ENCODE results near the gene SLC25A48.

The SLC25A48 gene

DNA sequence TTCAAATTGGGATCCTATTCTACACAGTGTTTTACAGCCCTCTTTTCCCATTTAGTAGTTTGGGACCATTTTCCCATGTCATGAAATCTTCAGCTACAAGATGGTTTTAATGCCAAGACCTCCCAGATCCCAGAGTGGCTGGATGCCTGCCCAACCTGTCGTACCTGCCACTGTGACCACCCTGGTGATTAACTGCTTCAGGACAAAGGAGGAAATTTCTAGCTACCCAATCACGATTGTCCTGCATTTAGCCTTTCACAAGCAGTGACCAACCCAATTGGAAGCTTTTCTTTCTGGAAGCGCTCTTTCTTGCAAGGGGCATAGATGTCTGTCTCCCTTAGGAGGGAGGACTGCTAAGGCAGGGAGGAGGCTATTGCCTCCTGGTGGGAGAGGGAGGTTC lies 47.4 kb downstream of the SLC25A48 start:
- no peak for DNase-seq (ENCODE audit: low spot score)

DNA sequence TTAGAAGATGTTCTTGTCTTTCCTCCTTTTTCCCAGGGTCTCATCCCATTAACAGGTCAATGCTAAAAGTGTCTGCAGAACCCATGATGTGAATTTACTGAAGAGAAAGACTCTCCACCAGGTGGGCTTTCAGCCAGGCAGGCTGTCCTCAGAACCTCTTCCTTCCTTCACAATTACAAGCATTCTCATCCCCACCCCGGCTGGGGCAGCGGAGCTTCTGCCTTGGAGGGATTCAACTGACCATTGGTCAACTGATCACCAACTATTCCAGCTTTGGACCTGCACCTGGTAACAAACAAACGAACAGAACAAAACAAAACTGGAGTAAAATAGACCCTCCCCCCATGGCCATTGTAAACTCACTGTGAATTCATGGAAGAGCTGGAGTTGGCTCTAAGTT lies 48.6 kb downstream of the SLC25A48 start:
- no peak for DNase-seq (ENCODE audit: low spot score)

DNA sequence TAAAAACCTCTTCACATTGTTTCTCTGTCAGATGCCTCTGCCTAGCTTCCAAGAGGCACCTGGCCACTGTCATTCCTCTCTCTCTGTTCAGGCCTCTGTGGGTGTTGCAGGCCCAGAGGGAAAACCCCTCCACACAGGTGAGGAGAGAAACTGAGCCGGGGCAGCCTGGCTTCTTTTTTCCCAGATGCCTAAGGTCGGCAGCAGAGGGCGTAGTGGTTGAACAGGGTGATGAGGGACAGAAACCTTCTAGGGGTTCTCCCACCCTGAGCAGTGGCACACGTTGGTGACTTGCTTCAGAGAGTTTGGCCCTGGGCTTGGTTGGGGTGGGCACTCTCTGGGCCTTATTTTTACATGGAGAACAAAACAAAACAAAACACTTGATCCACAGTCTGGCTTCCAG lies 49.0 kb downstream of the SLC25A48 start:
- DNase-seq (ENCODE audit: low spot score), result no peak

DNA sequence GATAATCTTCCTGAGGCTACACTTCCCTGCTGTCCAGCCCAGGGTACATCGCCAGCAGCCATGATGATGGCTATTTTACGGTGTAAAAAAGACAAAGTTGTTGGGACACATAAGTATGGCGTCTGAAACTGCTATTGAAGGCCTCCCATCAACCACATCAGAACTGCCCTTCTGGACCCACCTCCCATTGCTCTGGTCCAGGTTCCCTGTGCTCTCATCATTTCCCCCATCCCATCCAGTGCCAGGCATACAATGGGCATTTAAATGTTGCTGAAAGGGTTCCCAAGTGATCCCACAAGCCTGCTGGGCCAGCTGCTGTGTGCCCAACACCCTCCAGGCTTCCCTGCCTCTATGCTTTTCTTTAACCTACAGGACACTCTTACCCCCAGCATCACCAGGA lies 50.6 kb downstream of the SLC25A48 start:
- DNase-seq (ENCODE audit: low spot score), result no peak

- DNase-seq (ENCODE audit: low spot score), result no peak
Observed at GRCh38 chr5:135886136-135886535, 51.7 kb downstream of the SLC25A48 start.

DNA sequence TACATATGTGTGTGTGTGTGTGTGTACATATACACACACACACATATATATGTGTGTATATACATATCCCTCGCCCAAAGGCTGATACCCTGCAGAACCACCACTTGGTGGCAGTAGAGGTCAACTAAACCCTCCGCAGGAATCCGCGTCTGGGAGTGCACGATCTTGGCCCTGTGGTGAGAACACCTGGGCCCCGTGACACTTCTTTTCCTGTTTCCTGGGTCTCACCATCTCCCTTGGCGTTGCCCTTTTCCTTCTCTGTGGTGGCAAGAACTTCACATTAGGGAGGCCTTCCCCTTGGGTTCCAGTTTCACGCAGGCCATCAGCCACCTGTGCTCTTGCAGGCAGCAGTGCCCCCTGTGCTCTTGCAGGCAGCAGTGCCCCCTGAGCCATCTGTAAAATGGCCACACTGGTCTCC lies 53.0 kb downstream of the SLC25A48 start:
- DNase-seq (ENCODE audit: low spot score), result peak; percentile 80

GRCh38 chr5:135887881-135888614 lies 53.6 kb downstream of the SLC25A48 start:
- peak; percentile 72 for DNase-seq (ENCODE audit: low spot score)

- DNase-seq (ENCODE audit: low spot score), result no peak
Observed at GRCh38 chr5:135890296-135890695, 55.8 kb downstream of the SLC25A48 start.

DNA sequence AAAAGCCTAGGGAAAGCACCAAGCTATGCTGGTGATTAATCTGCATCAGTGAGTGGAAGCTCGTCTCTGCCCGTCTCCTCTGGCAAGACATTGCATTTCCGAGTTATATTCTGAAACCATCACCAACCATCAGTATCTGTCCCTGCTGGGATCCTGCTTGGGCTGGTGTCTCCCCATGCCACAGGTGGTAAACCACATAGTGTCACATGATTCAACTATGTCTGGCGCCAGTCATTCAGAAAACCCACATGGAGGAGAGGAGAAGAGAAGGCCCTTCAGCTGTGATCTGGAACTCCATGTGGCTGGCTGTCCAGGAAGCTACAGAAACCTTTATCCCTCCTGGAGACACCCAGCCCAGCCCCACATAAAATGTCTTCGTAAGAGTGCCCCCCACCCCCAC lies 56.4 kb downstream of the SLC25A48 start:
- no peak for DNase-seq (ENCODE audit: low spot score)

DNA sequence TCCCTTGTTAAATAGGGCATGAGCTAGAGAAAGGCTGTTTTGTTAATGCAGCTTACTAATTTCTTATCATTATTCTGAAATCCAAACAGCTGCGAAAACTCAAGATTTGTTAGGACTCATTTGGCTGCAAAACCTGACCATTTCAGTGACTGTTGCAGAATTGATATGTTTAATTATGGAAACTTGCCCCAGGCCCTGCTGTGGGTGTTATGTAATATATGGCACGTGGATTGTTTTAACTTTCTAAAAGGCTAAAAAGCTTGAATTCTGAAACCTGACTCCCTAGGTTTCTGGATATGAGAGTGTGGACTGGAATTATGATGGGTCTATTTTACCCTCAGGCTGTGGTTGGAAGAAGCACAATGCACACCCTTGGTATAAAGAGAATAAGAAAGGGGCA lies 56.8 kb downstream of the SLC25A48 start:
- no peak for DNase-seq (ENCODE audit: low spot score)

DNA sequence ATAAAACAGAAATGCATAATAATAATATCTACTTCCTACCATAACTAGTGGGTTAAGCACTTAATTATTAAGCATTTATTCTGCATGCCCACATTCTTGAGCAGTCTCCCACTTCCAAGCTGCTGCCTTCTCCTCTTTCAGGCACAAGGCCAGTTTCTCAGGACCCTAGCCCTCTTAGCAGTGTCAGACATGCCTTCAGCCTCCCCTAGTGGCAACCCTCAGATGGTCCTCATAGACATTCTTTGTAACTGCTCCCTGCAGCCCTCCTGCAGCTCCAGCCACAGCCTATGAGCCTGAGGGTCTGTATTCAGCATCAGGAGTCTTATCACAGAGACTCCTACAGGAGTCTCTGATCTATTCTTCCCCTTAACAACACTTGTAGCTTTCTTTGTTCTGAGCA lies 57.3 kb downstream of the SLC25A48 start:
- DNase-seq (ENCODE audit: low spot score), result no peak

DNA sequence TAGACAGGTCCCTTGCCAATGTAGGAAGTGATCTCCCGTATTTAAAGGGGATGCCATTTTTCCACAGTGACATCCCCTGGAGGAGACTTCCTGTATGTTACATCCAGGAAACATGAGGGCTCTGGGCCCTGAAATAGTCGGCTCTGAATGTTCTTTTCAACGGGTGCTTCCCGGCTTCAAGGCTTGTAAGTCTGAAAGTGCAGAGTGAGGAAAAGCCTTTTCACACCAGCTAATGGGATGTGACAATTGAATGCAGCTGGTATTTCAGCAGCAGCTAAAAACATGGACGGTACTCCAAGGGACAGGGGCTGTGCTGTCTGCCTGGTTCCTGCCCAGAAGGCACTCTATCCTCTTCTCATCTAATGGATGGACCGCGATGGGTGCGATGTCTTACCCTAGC lies 59.8 kb downstream of the SLC25A48 start:
- no peak for DNase-seq (ENCODE audit: low spot score)

GRCh38 chr5:135894789-135895188 lies 60.3 kb downstream of the SLC25A48 start:
- DNase-seq (ENCODE audit: low spot score), result no peak

- DNase-seq (ENCODE audit: low spot score), result no peak
Observed at GRCh38 chr5:135895474-135896006, 61.1 kb downstream of the SLC25A48 start, which contains the start of gene IL9. TSS of gene IL9 (minus strand) at chr5:135895841. CDS start at chr5:135895816, 25 bp downstream.

DNA sequence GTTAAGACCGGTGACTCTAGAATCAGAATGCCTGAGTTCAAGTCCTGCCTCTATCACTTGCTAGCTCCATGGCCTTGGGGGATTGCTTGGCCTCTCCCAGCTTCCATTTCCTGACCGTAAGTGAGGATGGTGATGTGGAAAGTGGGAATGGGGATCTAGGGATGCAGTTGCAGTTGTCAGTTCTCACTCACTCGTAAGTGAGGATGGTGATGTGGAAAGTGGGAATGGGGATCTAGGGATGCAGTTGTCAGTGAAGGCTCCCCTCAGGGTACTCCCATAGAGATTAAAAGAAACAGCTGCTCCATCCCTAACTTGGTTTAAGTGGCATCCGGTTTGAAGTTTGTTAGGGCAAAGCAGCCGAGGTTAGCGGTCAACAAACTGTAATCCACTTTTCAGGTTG lies 64.2 kb downstream of the SLC25A48 start:
- no peak for DNase-seq (ENCODE audit: low spot score)

GRCh38 chr5:135900276-135900675 lies 65.8 kb downstream of the SLC25A48 start:
- no peak for DNase-seq (ENCODE audit: low spot score)

- no peak for DNase-seq (ENCODE audit: low spot score)
Observed at GRCh38 chr5:135901633-135902032, 67.2 kb downstream of the SLC25A48 start.

DNA sequence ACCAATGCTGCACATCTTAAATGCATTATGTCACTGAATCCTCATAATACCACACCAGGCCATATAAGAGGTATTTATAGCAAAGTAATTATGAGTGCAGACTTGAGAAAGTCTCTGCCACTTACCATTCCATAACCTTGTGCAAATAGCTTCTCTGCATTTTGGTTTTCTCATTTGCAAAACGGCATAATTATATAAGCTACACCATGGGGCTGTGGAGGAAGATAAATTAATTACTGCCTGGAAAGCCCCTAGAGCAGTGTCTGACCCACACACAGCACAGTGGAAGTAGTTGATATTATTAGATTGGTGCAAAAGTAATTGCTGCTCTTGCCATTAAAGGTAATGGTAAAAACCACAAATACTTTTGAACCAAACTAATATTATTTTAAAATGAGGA lies 70.7 kb downstream of the SLC25A48 start:
- no peak for DNase-seq (ENCODE audit: low spot score)

DNA sequence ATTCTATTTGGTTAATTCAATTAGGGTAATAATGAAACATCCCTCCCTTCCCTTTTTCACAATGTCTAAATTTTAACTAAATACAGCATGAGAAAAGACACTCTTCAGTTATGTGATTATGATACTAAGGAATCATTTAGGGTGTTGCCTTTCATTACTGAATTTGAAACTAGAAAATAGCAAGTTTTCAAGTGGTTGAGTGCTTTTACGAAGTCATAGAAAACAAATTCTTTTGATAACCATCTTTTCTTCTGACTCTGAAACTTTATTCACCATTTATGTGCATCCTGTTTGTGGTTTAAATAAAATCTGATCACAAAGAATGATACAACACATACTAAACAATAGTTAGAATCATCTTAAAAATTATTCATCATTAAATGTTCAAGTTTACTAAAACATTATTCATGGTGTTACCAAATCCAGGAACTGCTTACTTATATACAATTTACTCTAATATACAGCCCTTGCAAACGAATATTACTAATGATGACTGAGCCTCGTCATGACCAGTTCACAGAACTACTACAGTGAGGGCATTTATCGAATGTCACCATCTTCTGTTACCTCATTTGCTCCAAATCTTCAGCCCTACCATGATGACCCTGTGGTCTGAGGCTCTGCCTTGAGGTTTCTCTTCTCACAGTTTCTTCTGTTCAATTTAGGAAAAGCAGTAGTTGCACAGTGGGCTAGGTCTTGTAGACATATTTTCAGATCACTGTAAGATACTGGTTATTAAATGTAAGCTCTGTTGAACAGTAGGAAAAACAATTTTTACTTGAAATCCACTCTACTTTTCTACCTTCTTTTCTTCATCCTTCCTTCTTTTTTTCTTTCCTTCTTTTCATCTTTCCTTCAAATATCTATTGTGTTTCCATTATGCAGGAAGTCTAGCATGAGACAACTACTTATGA lies 79.5 kb downstream of the SLC25A48 start:
- no peak for DNase-seq (ENCODE audit: low spot score)

DNA sequence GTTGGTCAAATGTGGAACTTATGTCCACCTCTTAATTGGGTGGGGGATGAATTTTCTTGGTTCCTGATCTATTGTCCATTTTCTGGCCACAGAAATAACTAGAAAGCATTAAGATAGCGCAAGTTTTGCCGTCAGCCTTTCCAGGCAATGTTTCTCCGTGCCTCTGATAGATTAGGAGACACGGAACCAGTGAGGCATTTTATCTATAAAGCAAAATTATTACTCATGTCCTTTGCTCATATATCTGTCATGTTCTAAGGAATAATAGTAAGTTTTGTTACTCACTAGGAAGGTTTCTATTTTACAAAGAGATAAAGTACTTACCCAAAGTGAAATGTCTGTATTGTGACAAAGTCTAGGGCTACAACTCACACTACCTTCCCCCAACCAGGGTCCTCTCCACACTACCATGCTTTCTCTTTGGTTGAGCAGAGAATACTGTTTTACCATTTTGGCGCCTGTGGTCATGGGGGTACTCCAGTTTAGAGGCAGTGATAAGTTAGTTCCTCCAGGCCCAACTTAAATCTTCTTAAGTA lies 81.1 kb downstream of the SLC25A48 start:
- no peak for DNase-seq (ENCODE audit: low spot score)

DNA sequence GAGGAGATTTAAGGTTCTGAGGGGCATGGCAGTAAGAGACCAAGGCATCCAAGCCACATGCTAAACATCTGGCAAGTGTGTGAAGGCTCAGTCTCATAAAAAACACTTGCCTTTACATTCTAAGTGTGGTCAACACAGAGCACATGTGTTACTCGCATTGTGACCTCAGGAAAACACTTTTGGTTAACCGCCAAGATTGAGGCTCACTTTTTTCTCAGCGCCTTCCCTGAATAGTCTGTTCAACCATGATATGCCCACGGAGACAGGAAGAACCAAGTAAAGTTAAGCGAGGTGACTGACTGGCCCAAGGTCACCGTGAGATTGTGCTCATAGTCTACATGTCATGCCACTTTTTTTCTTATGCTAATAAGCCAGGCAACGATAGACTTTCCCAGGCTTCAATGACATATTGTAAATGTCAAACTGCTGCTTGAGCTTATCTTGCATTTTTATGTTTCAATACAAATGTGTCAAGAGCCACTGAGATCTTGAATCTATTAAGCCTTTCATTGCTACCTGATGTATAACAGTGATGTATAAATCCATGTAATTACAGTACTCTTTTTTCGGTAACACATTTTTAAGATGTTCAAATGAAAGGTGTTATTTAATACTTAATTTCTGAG lies 82.3 kb downstream of the SLC25A48 start:
- DNase-seq (ENCODE audit: low spot score), result no peak

- DNase-seq (ENCODE audit: low spot score), result no peak
Observed at GRCh38 chr5:135920199-135920598, 85.7 kb downstream of the SLC25A48 start.
